Gastroesophageal sphincter (tissue), 4 donors: ENCODE data around the gene DRC7. TPM values are rescaled to one million over a fixed set of nuclear protein-coding genes. Genes with fewer than 3 reads are reported as not detected.

ENCODE experiments used
- ATAC-seq: fragments of 150-250 bp; one replicate; pipeline ENCODE4 v1.9.1; 2016; ENCODE audit warnings: mild to moderate bottlenecking, moderate library complexity
- H3K27ac ChIP-seq, 4 donors: fragments of 200-600 bp; sonication (generic) in 3 of 4; 1 replicate in 3 of 4; 2 replicates in 1 of 4; pipeline ENCODE4 v1.5.1; 2016 to 2019
- H3K27me3 ChIP-seq: fragments of 200-600 bp; sonication (generic); one replicate; pipeline ENCODE4 v1.5.1; 2019
- H3K36me3 ChIP-seq, 2 donors: fragments of 200-600 bp; sonication (generic); one replicate each; pipeline ENCODE4 v1.5.1; 2019; ENCODE audit warnings: control low read depth in 1 of 2
- H3K4me1 ChIP-seq, 3 donors: fragments of 200-600 bp; sonication (generic); 1 replicate in 2 of 3; 2 replicates in 1 of 3; pipeline ENCODE4 v1.5.1; 2016 to 2019; ENCODE audit warnings: control low read depth in 2 of 3
- H3K4me3 ChIP-seq, 2 donors: fragments of 200-600 bp; sonication (generic); one replicate each; pipeline ENCODE4 v1.5.1; 2019; ENCODE audit warnings: mild to moderate bottlenecking in 1 of 2, moderate library complexity in 1 of 2
- H3K9me3 ChIP-seq, 3 donors: fragments of 200-600 bp; sonication (generic); one replicate each; pipeline ENCODE4 v1.5.1; 2017 to 2019; ENCODE audit warnings: control low read depth in 2 of 3
- CTCF ChIP-seq, 4 experiments: fragments of 200-600 bp in 2 of 4; fragments of 450-650 bp in 2 of 4; sonication (generic) in 1 of 4; IDR thresholded peaks; one replicate each; pipeline ENCODE4 v1.5.1; 2017 to 2019; ENCODE audit warnings: antibody characterized with exemption in 4 of 4, mild to moderate bottlenecking in 2 of 4, moderate library complexity in 2 of 4
- EP300 ChIP-seq: sonication (generic); formaldehyde crosslinking; IDR thresholded peaks from one replicate; pipeline ENCODE4 v1.6.1; 2017; ENCODE audit warnings: antibody characterized with exemption, mild to moderate bottlenecking
- POLR2A ChIP-seq, 2 donors: fragments of 450-650 bp; IDR thresholded peaks; one replicate each; pipeline ENCODE4 v1.6.1; 2017; ENCODE audit warnings: antibody characterized with exemption in 2 of 2, mild to moderate bottlenecking in 2 of 2, moderate library complexity in 1 of 2
- POLR2AphosphoS5 ChIP-seq: sonication (generic); formaldehyde crosslinking; IDR thresholded peaks from one replicate; pipeline ENCODE4 v1.6.1; 2017; ENCODE audit warnings: antibody characterized with exemption
- WGBS, 2 donors: methylation state at CpG; one replicate each; pipeline ENCODE4 v1.1.5; 2018; ENCODE audit warnings: low coverage in 1 of 2; 5-methylcytosine and 5-hydroxymethylcytosine counted together
- total RNA-seq, 4 donors: library from RNA; depleted of rRNA; stranded (reverse); fragments of >200 nt; gene quantifications; one replicate each; pipeline ENCODE4 v1.1.0, GENCODE V29; 2016

Gene DRC7
- total RNA-seq, 4 donors from 2014 or later, result 0.15 TPM; not detected in 3

GRCh38 chr16:57739756-57740422, 45.3 kb downstream of the DRC7 start:
- WGBS, 2 donors, result 90 to 95% methylated on average over 5 to 7 of the region's 18 CpGs
- TF ChIP-seq EP300, result no peak
- TF ChIP-seq POLR2AphosphoS5, result no peak
- TF ChIP-seq POLR2A (IDR thresholded peaks at IDR 0.05), result no peak
- TF ChIP-seq CTCF (IDR thresholded peaks at IDR 0.05), result no peak
- peaks cover 0 to 55% of the 10 kb centered on the region in 2 donors for H3K36me3 ChIP-seq
- peaks cover 0 to 22% (median 12%) of the 10 kb centered on the region in 3 donors for H3K4me1 ChIP-seq
- no peak for ATAC-seq
- H3K27ac ChIP-seq, result no peak overlapping the region
- no peak overlapping the region for H3K4me3 ChIP-seq
- no peaks in the 10 kb centered on the region for H3K9me3 ChIP-seq
- H3K27me3 ChIP-seq, result no peaks in the 10 kb centered on the region

GRCh38 chr16:57740423-57741071, 45.9 kb downstream of the DRC7 start:
- Histone ChIP-seq H3K27me3 (no peaks in the 10 kb centered on the region), H3K4me1 (peaks cover 0 to 22% (median 12%) of the 10 kb centered on the region in 3 donors), H3K4me3 (no peak overlapping the region), H3K9me3 (no peaks in the 10 kb centered on the region), H3K36me3 (peaks cover 0 to 59% of the 10 kb centered on the region in 2 donors), H3K27ac (no peak overlapping the region)
- TF ChIP-seq POLR2A (IDR thresholded peaks at IDR 0.05) (no peak), EP300 (no peak), CTCF (IDR thresholded peaks at IDR 0.05) (no peak), POLR2AphosphoS5 (no peak)
- WGBS, 2 donors, result 100% methylated on average over 1 of the region's 24 CpGs; no CpG with 5 or more reads in 1 of the 2 donors
- no peak for ATAC-seq

GRCh38 chr16:57741660-57742191, 47.1 kb downstream of the DRC7 start:
- H3K4me1 ChIP-seq, result peaks cover 0 to 13% (median 4%) of the 10 kb centered on the region in 3 donors
- no peak for TF ChIP-seq EP300
- TF ChIP-seq POLR2AphosphoS5, result no peak
- no peak for TF ChIP-seq POLR2A (IDR thresholded peaks at IDR 0.05)
- H3K9me3 ChIP-seq, result no peaks in the 10 kb centered on the region
- no peaks in the 10 kb centered on the region for H3K27me3 ChIP-seq
- WGBS, 2 donors, result 100% methylated on average over 1 of the region's 16 CpGs; no CpG with 5 or more reads in 1 of the 2 donors
- H3K27ac ChIP-seq, result no peak overlapping the region
- no peak overlapping the region for H3K4me3 ChIP-seq
- ATAC-seq, result no peak
- H3K36me3 ChIP-seq, result peaks cover 0 to 69% of the 10 kb centered on the region in 2 donors

- no peak for TF ChIP-seq POLR2AphosphoS5
- no peak for TF ChIP-seq EP300
- TF ChIP-seq POLR2A (IDR thresholded peaks at IDR 0.05), result no peak
- no peak for TF ChIP-seq CTCF (IDR thresholded peaks at IDR 0.05)
- H3K27ac ChIP-seq, result no peak overlapping the region
- peaks cover 0 to 77% of the 10 kb centered on the region in 2 donors for H3K36me3 ChIP-seq
- no peak for ATAC-seq
- 78 to 93% methylated on average over 4 of the region's 4 CpGs for WGBS, 2 donors
- no peaks in the 10 kb centered on the region for H3K27me3 ChIP-seq
- H3K4me3 ChIP-seq, result no peak overlapping the region
- peaks cover 0 to 4% (median 0%) of the 10 kb centered on the region in 3 donors for H3K4me1 ChIP-seq
- H3K9me3 ChIP-seq, result no peaks in the 10 kb centered on the region
These were observed 47.9 kb downstream of the DRC7 start for GRCh38 chr16:57742543-57742942.

GRCh38 chr16:57743458-57743857, 48.9 kb downstream of the DRC7 start:
- Histone ChIP-seq H3K36me3 (peaks cover 0 to 82% of the 10 kb centered on the region in 2 donors), H3K27me3 (no peaks in the 10 kb centered on the region), H3K4me1 (no peaks in the 10 kb centered on the region), H3K9me3 (no peaks in the 10 kb centered on the region), H3K27ac (no peak overlapping the region), H3K4me3 (no peak overlapping the region)
- 84% methylated on average over 7 of the region's 10 CpGs; no CpG with 5 or more reads in 1 of the 2 donors for WGBS, 2 donors
- no peak for TF ChIP-seq EP300
- no peak for ATAC-seq
